Naive B cell (primary cell): ENCODE measurements around the gene KLHDC4. TPM values are rescaled to one million over a fixed set of nuclear protein-coding genes. Genes with fewer than 3 reads are reported as not detected.

Experiments
- ATAC-seq, 2 donors: fragments of 150-1000 bp; cut with Tn5 transposase; 2 replicates each; pipeline ENCODE4 v1.10.0; 2021; ENCODE audit warnings: low read depth in 2 of 2, mild to moderate bottlenecking in 2 of 2, moderate library complexity in 2 of 2
- DNase-seq: peaks from one replicate; pipeline ENCODE4 v3.0.0; 2022
- H3K27ac Mint-ChIP-seq, 6 donors: one replicate each; pipeline ENCODE4 v1.8.0; 2020 to 2022; ENCODE audit warnings: mild to moderate bottlenecking in 6 of 6, mixed read lengths in 6 of 6, moderate library complexity in 5 of 6, inconsistent platforms in 2 of 6
- H3K27me3 Mint-ChIP-seq, 3 donors: one replicate each; pipeline ENCODE4 v1.8.0; 2021 to 2022; ENCODE audit warnings: mixed read lengths in 3 of 3, mild to moderate bottlenecking in 1 of 3
- H3K36me3 Mint-ChIP-seq, 2 donors: one replicate each; pipeline ENCODE4 v1.8.0; 2020 to 2022; ENCODE audit warnings: mixed read lengths in 2 of 2, inconsistent platforms in 1 of 2, mild to moderate bottlenecking in 1 of 2
- H3K4me1 Mint-ChIP-seq, 3 donors: one replicate each; pipeline ENCODE4 v1.8.0; 2020 to 2022; ENCODE audit warnings: mixed read lengths in 3 of 3, inconsistent platforms in 1 of 3, mild to moderate bottlenecking in 1 of 3, moderate library complexity in 1 of 3
- H3K4me3 Mint-ChIP-seq, 8 donors: one replicate each; pipeline ENCODE4 v1.8.0; 2020 to 2022; ENCODE audit warnings: mild to moderate bottlenecking in 8 of 8, mixed read lengths in 8 of 8, moderate library complexity in 8 of 8, inconsistent platforms in 2 of 8
- H3K9me3 Mint-ChIP-seq, 7 donors: one replicate each; pipeline ENCODE4 v1.8.0; 2020 to 2022; ENCODE audit warnings: mixed read lengths in 7 of 7, mild to moderate bottlenecking in 5 of 7, inconsistent platforms in 2 of 7, moderate library complexity in 1 of 7
- polyA plus RNA-seq, 6 donors: library from polyadenylated mRNA; unstranded; fragments of 300-500 nt; fragmentation: Illumina TruSeq; gene quantifications; one replicate each; pipeline ENCODE4 v1.2.3, GENCODE V29; 2021; ENCODE audit warnings: low read depth in 6 of 6

KLHDC4 gene
- polyA plus RNA-seq, 6 donors from 2014 or later, result 15.9 to 25.5 (median 20.0) TPM

GRCh38 chr16:87694441-87695125 lies 71.2 kb downstream of the KLHDC4 start:
- Mint-ChIP-seq H3K27ac (peak overlapping the region in 1 of 6 donors; percentile 81), H3K4me3 (no peak overlapping the region), H3K27me3 (no peaks in the 10 kb centered on the region), H3K36me3 (no peaks in the 10 kb centered on the region), H3K9me3 (no peaks in the 10 kb centered on the region), H3K4me1 (peaks cover 10 to 20% (median 17%) of the 10 kb centered on the region in 3 donors)
- ATAC-seq (no peak), DNase-seq (no peak)

- Mint-ChIP-seq H3K9me3 (no peaks in the 10 kb centered on the region), H3K27me3 (no peaks in the 10 kb centered on the region)
- ATAC-seq, result no peak
These were observed 72.0 kb downstream of the KLHDC4 start for GRCh38 chr16:87693827-87694226.

GRCh38 chr16:87692756-87693155 lies 73.0 kb downstream of the KLHDC4 start:
- no peak for DNase-seq
- Mint-ChIP-seq H3K9me3 (no peaks in the 10 kb centered on the region), H3K4me3 (peak overlapping the region in 1 of 8 donors; percentile 61), H3K36me3 (no peaks in the 10 kb centered on the region), H3K27ac (peak overlapping the region in 1 of 6 donors; percentile 23), H3K27me3 (no peaks in the 10 kb centered on the region), H3K4me1 (peaks cover 0 to 2% (median 0%) of the 10 kb centered on the region in 3 donors)
- no peak for ATAC-seq

More at GRCh38 chr16:87693827-87694226, 72.0 kb downstream of the KLHDC4 start:
- no peak for DNase-seq
- Mint-ChIP-seq H3K36me3 (no peaks in the 10 kb centered on the region), H3K4me1 (peaks cover 5 to 12% (median 10%) of the 10 kb centered on the region in 3 donors), H3K27ac (peak overlapping the region in 1 of 6 donors; percentile 56), H3K4me3 (no peak overlapping the region)

GRCh38 chr16:87692176-87692575 lies 73.6 kb downstream of the KLHDC4 start:
- no peak overlapping the region for H3K27ac Mint-ChIP-seq
- H3K9me3 Mint-ChIP-seq, result no peaks in the 10 kb centered on the region
- no peaks in the 10 kb centered on the region for H3K36me3 Mint-ChIP-seq
- DNase-seq (no peak), ATAC-seq (no peak)
- H3K4me1 Mint-ChIP-seq, result no peaks in the 10 kb centered on the region
- H3K27me3 Mint-ChIP-seq, result peaks cover 0 to 5% (median 0%) of the 10 kb centered on the region in 3 donors
- peak overlapping the region in 1 of 8 donors; percentile 61 for H3K4me3 Mint-ChIP-seq

GRCh38 chr16:87691686-87692079 lies 74.1 kb downstream of the KLHDC4 start:
- no peaks in the 10 kb centered on the region for H3K9me3 Mint-ChIP-seq
- no peaks in the 10 kb centered on the region for H3K4me1 Mint-ChIP-seq
- no peak for ATAC-seq
- no peak overlapping the region for H3K4me3 Mint-ChIP-seq
- no peak for DNase-seq
- H3K27ac Mint-ChIP-seq, result no peak overlapping the region
- peaks cover 0 to 6% (median 0%) of the 10 kb centered on the region in 3 donors for H3K27me3 Mint-ChIP-seq
- no peaks in the 10 kb centered on the region for H3K36me3 Mint-ChIP-seq

GRCh38 chr16:87690911-87691685 lies 74.7 kb downstream of the KLHDC4 start:
- Mint-ChIP-seq H3K36me3 (no peaks in the 10 kb centered on the region), H3K27me3 (peaks cover 0 to 6% (median 0%) of the 10 kb centered on the region in 3 donors), H3K9me3 (no peaks in the 10 kb centered on the region), H3K27ac (no peak overlapping the region), H3K4me1 (no peaks in the 10 kb centered on the region), H3K4me3 (no peak overlapping the region)
- DNase-seq, result no peak
- ATAC-seq, result no peak

GRCh38 chr16:87689956-87690465 lies 75.8 kb downstream of the KLHDC4 start:
- H3K9me3 Mint-ChIP-seq, result no peaks in the 10 kb centered on the region
- no peak for DNase-seq
- H3K27ac Mint-ChIP-seq, result no peak overlapping the region
- H3K36me3 Mint-ChIP-seq, result no peaks in the 10 kb centered on the region
- peaks cover 4 to 6% (median 6%) of the 10 kb centered on the region in 3 donors for H3K27me3 Mint-ChIP-seq
- no peak for ATAC-seq
- H3K4me1 Mint-ChIP-seq, result no peaks in the 10 kb centered on the region
- no peak overlapping the region for H3K4me3 Mint-ChIP-seq

- peaks cover 4 to 6% (median 6%) of the 10 kb centered on the region in 3 donors for H3K27me3 Mint-ChIP-seq
- H3K9me3 Mint-ChIP-seq, result no peaks in the 10 kb centered on the region
- ATAC-seq (no peak), DNase-seq (no peak)
- H3K27ac Mint-ChIP-seq, result no peak overlapping the region
- no peaks in the 10 kb centered on the region for H3K4me1 Mint-ChIP-seq
- H3K36me3 Mint-ChIP-seq, result no peaks in the 10 kb centered on the region
- no peak overlapping the region for H3K4me3 Mint-ChIP-seq
These were observed 76.6 kb downstream of the KLHDC4 start for GRCh38 chr16:87688876-87689815.

GRCh38 chr16:87687998-87688529 lies 77.7 kb downstream of the KLHDC4 start:
- H3K4me3 Mint-ChIP-seq, result no peak overlapping the region
- peaks cover 4 to 6% (median 6%) of the 10 kb centered on the region in 3 donors for H3K27me3 Mint-ChIP-seq
- H3K27ac Mint-ChIP-seq, result no peak overlapping the region
- ATAC-seq (no peak), DNase-seq (no peak)
- H3K4me1 Mint-ChIP-seq, result no peaks in the 10 kb centered on the region
- H3K9me3 Mint-ChIP-seq, result no peaks in the 10 kb centered on the region
- H3K36me3 Mint-ChIP-seq, result no peaks in the 10 kb centered on the region

GRCh38 chr16:87687126-87687910 lies 78.5 kb downstream of the KLHDC4 start:
- H3K27me3 Mint-ChIP-seq, result peaks cover 4 to 14% (median 6%) of the 10 kb centered on the region in 3 donors
- no peak for DNase-seq
- no peaks in the 10 kb centered on the region for H3K9me3 Mint-ChIP-seq
- H3K36me3 Mint-ChIP-seq, result no peaks in the 10 kb centered on the region
- H3K4me3 Mint-ChIP-seq, result no peak overlapping the region
- no peak overlapping the region for H3K27ac Mint-ChIP-seq
- ATAC-seq, result no peak
- peaks cover 0 to 3% (median 0%) of the 10 kb centered on the region in 3 donors for H3K4me1 Mint-ChIP-seq

- Mint-ChIP-seq H3K27ac (no peak overlapping the region), H3K36me3 (no peaks in the 10 kb centered on the region), H3K4me3 (no peak overlapping the region), H3K9me3 (no peaks in the 10 kb centered on the region), H3K4me1 (peaks cover 0 to 6% (median 0%) of the 10 kb centered on the region in 3 donors), H3K27me3 (peaks cover 6 to 16% (median 7%) of the 10 kb centered on the region in 3 donors)
- no peak for DNase-seq
- ATAC-seq, result no peak
These were observed 79.1 kb downstream of the KLHDC4 start for GRCh38 chr16:87686697-87687096.

- H3K27me3 Mint-ChIP-seq, result peaks cover 7 to 16% (median 10%) of the 10 kb centered on the region in 3 donors
- H3K36me3 Mint-ChIP-seq, result no peaks in the 10 kb centered on the region
- H3K9me3 Mint-ChIP-seq, result no peaks in the 10 kb centered on the region
- H3K4me1 Mint-ChIP-seq, result peaks cover 0 to 6% (median under 1%) of the 10 kb centered on the region in 3 donors
- DNase-seq (no peak), ATAC-seq (no peak)
- H3K27ac Mint-ChIP-seq, result no peak overlapping the region
- H3K4me3 Mint-ChIP-seq, result no peak overlapping the region
These were observed 80.0 kb downstream of the KLHDC4 start for GRCh38 chr16:87685766-87686165.
